GM06990 (cell line): ENCODE data around the gene SHROOM2.
A peak's percentile ranks its signal among the peaks of the same experiment; 100 is the strongest.

Source experiments
- DNase-seq: peaks from one replicate; pipeline ENCODE4 v3.0.0-alpha.2; 2011; ENCODE audit not compliant: insufficient read length; ENCODE audit errors: extremely low read depth
- H3K27me3 ChIP-seq: replicated peaks from 2 replicates; pipeline ENCODE4 v1.6.0; 2011; ENCODE audit warnings: low read length; ENCODE audit not compliant: control insufficient read depth, insufficient read depth
- H3K36me3 ChIP-seq: 2 replicates; pipeline ENCODE4 v1.5.1; 2011; ENCODE audit warnings: low read length; ENCODE audit not compliant: control insufficient read depth, insufficient read depth
- H3K4me3 ChIP-seq: replicated peaks from 2 replicates; pipeline ENCODE4 v1.5.1; 2011; ENCODE audit warnings: low read depth, mild to moderate bottlenecking, control low read depth, low read length
- CTCF ChIP-seq: IDR thresholded peaks from 2 replicates; pipeline ENCODE4 v1.5.1; 2011; ENCODE audit warnings: low read length, control low read depth, mild to moderate bottlenecking, inconsistent platforms; ENCODE audit not compliant: insufficient read depth, poor library complexity, severe bottlenecking

Gene SHROOM2

GRCh38 chrX:9895225-9895912 is 109.1 kb downstream of the SHROOM2 start:
- no peak for DNase-seq
- TF ChIP-seq CTCF, result no peak
- Histone ChIP-seq H3K27me3 (no peaks in the 10 kb centered on the region), H3K4me3 (no peak overlapping the region), H3K36me3 (no peaks in the 10 kb centered on the region)

GRCh38 chrX:9897761-9898161 is 111.5 kb downstream of the SHROOM2 start:
- no peaks in the 10 kb centered on the region for H3K36me3 ChIP-seq
- no peaks in the 10 kb centered on the region for H3K27me3 ChIP-seq
- TF ChIP-seq CTCF, result no peak
- H3K4me3 ChIP-seq, result no peak overlapping the region
- DNase-seq, result no peak

GRCh38 chrX:9899640-9900111 is 113.4 kb downstream of the SHROOM2 start:
- Histone ChIP-seq H3K4me3 (no peak overlapping the region), H3K27me3 (no peaks in the 10 kb centered on the region), H3K36me3 (no peaks in the 10 kb centered on the region)
- TF ChIP-seq CTCF, result no peak
- DNase-seq, result peak; percentile 33

DNA sequence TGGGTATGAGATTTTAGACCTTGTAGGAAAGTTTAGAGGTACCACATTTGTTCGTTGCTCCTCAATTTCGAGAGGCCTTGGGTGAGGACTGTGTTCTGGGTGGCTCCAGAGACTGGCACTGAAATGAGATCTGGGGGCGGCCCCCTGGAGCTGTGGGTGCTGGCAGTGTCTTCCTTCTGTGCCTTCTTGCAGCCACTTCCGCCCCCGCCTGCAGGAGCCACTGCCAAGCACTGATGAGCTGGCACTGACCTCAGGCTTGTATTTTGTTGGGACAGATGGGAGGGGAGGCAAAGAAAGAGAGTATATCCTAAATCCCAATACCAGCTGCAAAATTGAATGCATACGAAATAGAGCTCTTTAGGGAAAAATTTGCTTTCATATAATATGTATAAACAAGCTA is 116.4 kb downstream of the SHROOM2 start:
- Histone ChIP-seq H3K4me3 (no peak overlapping the region), H3K27me3 (no peaks in the 10 kb centered on the region), H3K36me3 (no peaks in the 10 kb centered on the region)
- TF ChIP-seq CTCF, result no peak
- no peak for DNase-seq

- Histone ChIP-seq H3K4me3 (no peak overlapping the region), H3K36me3 (no peaks in the 10 kb centered on the region), H3K27me3 (no peaks in the 10 kb centered on the region)
- no peak for TF ChIP-seq CTCF
- DNase-seq, result no peak
Observed at GRCh38 chrX:9903146-9903545, 116.9 kb downstream of the SHROOM2 start.

DNA sequence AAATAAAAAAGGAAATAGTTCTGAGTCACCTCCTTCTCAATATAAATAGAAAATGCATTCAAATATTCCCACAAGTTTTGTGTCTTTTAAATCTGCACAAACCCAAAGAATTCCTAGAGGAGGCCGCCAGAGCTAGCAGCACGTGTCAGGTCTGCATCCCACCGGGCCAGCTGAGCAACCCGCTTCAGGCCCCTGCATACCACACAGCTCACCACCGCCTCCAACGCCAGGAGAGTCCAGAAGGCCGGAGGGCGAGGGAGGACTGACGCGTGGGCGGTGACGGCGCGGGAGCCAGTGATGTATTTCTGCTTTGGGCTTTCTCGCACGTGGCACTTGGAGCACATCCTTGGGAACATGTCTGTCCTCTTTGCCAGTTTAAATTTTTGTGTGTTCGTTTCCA is 119.1 kb downstream of the SHROOM2 start:
- Histone ChIP-seq H3K36me3 (no peaks in the 10 kb centered on the region), H3K4me3 (no peak overlapping the region), H3K27me3 (no peaks in the 10 kb centered on the region)
- no peak for TF ChIP-seq CTCF
- DNase-seq, result no peak
